K562 (cell line): ENCODE measurements around the gene HSPA1B. TPM values are rescaled to one million over a fixed set of nuclear protein-coding genes. Genes with fewer than 3 reads are reported as not detected.

ENCODE experiments used
- ATAC-seq: fragments of 200-7000 bp; cut with Tn5 transposase; 3 replicates; pipeline ENCODE4 v1.9.1; 2020; ENCODE audit warnings: moderate library complexity
- BruUV-seq: library from RNA; stranded (reverse); fragments of 400-500 nt; replicated peaks from 2 replicates; lab custom pipeline; 2021; lab: Mats Ljungman, UMichigan
- CTCF ChIA-PET: fragments of 300-600 bp; formaldehyde crosslinking; extraction: SDS; loops from one replicate; lab custom pipeline; 2021; ENCODE audit warnings: low intra/inter-chr PET ratio; lab: Yijun Ruan, JAX
- POLR2A ChIA-PET: fragments of 300-600, 350-650 bp; sonication (Branson Sonifier 250); formaldehyde crosslinking; extraction: SDS; loops from one replicate; lab custom pipeline; 2021; ENCODE audit warnings: antibody characterized with exemption, inconsistent platforms; lab: Yijun Ruan, JAX
- DNase-seq, 4 experiments: peaks; one replicate each; pipeline versions ENCODE4 v3.0.0 to v3.0.0-alpha.2; 2011 to 2018; ENCODE audit warnings: low spot score in 3 of 4, mixed read lengths in 3 of 4; ENCODE audit errors: extremely low read depth in 1 of 4
- FAIRE-seq: peaks from 2 replicates; lab custom pipeline; 2011; peaks lifted over from hg19 to GRCh38; lab: Jason Lieb, UNC
- H2AFZ ChIP-seq: 2 replicates; pipeline ENCODE4 v1.6.0; 2011; ENCODE audit warnings: low read depth, low read length, control low read depth, inconsistent platforms
- H3K27ac ChIP-seq: fragments of 200-600 bp; 3 replicates; pipeline ENCODE4 v1.8.0; 2011; ENCODE audit warnings: low read depth, mild to moderate bottlenecking, control low read depth, inconsistent platforms, low read length, moderate library complexity, mixed read lengths; ENCODE audit errors: extremely low read depth
- H3K27me3 ChIP-seq, 2 experiments: fragments of 300-600 bp in 1 of 2; 2 replicates in 1 of 2; 3 replicates in 1 of 2; pipeline versions ENCODE4 v1.6.0 to v1.8.0; 2011; ENCODE audit warnings: inconsistent platforms in 2 of 2, low read length in 2 of 2, mild to moderate bottlenecking in 1 of 2, mixed read lengths in 1 of 2, moderate library complexity in 1 of 2; ENCODE audit not compliant: control insufficient read depth in 2 of 2, insufficient read depth in 2 of 2
- H3K36me3 ChIP-seq: fragments of 300-600 bp; 3 replicates; pipeline ENCODE4 v1.8.0; 2011; ENCODE audit warnings: mild to moderate bottlenecking, low read length, inconsistent platforms; ENCODE audit not compliant: control insufficient read depth, insufficient read depth
- H3K4me1 ChIP-seq, 2 experiments: fragments of 200-600 bp in 1 of 2; replicated peaks in 1 of 2; 2 replicates in 1 of 2; 3 replicates in 1 of 2; pipeline versions ENCODE4 v1.5.1 to v1.8.0; 2011; ENCODE audit warnings: inconsistent platforms in 2 of 2, low read length in 2 of 2, mild to moderate bottlenecking in 1 of 2, mixed read lengths in 1 of 2, moderate library complexity in 1 of 2; ENCODE audit not compliant: control insufficient read depth in 2 of 2, insufficient read depth in 2 of 2
- H3K4me2 ChIP-seq: 2 replicates; pipeline ENCODE4 v1.6.1; 2011; ENCODE audit warnings: low read length, control low read depth, inconsistent platforms, mixed read lengths; ENCODE audit not compliant: insufficient read depth
- H3K4me3 ChIP-seq: fragments of 200-600 bp; sonication (generic), shearing (Covaris generic); 2 replicates; pipeline ENCODE4 v1.5.1; 2016; ENCODE audit warnings: control low read depth, inconsistent platforms
- H3K79me2 ChIP-seq: fragments of 200-600 bp; 3 replicates; pipeline ENCODE4 v1.8.0; 2011; ENCODE audit warnings: low read length, inconsistent platforms; ENCODE audit not compliant: control insufficient read depth, insufficient read depth
- H3K9ac ChIP-seq, 2 experiments: 2 replicates each; pipeline versions ENCODE4 v1.6.0 to v1.6.1; 2011; ENCODE audit warnings: low read depth in 2 of 2, low read length in 2 of 2, control low read depth in 1 of 2, inconsistent platforms in 1 of 2, mild to moderate bottlenecking in 1 of 2, mixed read lengths in 1 of 2; ENCODE audit not compliant: insufficient read depth in 1 of 2
- H3K9me1 ChIP-seq: one replicate; pipeline ENCODE4 v1.6.0; 2011; ENCODE audit warnings: inconsistent platforms, mild to moderate bottlenecking, low read length, moderate library complexity; ENCODE audit not compliant: control insufficient read depth, insufficient read depth
- H3K9me3 ChIP-seq: replicated peaks from 2 replicates; pipeline ENCODE4 v1.5.1; 2011; ENCODE audit warnings: low read depth, low read length, inconsistent platforms; ENCODE audit not compliant: control insufficient read depth, insufficient read depth
- H4K20me1 ChIP-seq: replicated peaks from 2 replicates; pipeline ENCODE4 v1.6.1; 2011; ENCODE audit warnings: low read length, inconsistent platforms, mixed read lengths; ENCODE audit not compliant: control insufficient read depth, insufficient read depth
- RBM22 ChIP-seq: fragments of 200-400 bp; formaldehyde crosslinking; IDR thresholded peaks from 2 replicates; pipeline ENCODE4 v1.6.1; 2018; ENCODE audit warnings: low read length, low read depth; ENCODE audit not compliant: poor library complexity, severe bottlenecking
- SLC30A9 ChIP-seq: fragments of 250-450 bp; sonication (Bioruptor Pico); IDR thresholded peaks from 2 replicates; pipeline ENCODE4 v1.8.0; 2022; ENCODE audit warnings: mild to moderate bottlenecking, moderate library complexity
- SREBF1 ChIP-seq: fragments of 150-350 bp; IDR thresholded peaks from 2 replicates; pipeline ENCODE4 v1.6.1; 2014; ENCODE audit warnings: antibody characterized with exemption, low read depth, low read length, borderline replicate concordance
- ZNF311 ChIP-seq: fragments of 250-450 bp; sonication (Bioruptor Pico); IDR thresholded peaks from 2 replicates; pipeline ENCODE4 v1.4.0; 2020; ENCODE audit warnings: mild to moderate bottlenecking, moderate library complexity
- ZNF318 ChIP-seq, 2 experiments: fragments of 450-650 bp; IDR thresholded peaks; 2 replicates each; pipeline ENCODE4 v1.6.1; 2016; ENCODE audit warnings: mild to moderate bottlenecking in 2 of 2, borderline replicate concordance in 1 of 2, low read depth in 1 of 2, moderate library complexity in 1 of 2
- ZNF592 ChIP-seq: fragments of 450-650 bp; IDR thresholded peaks from 2 replicates; pipeline ENCODE4 v1.6.1; 2017; ENCODE audit warnings: antibody characterized with exemption, mild to moderate bottlenecking
- WGBS: fragments of 100-300 bp; shearing (Covaris generic); methylation state at CpG from one replicate; pipeline ENCODE4 v1.1.6; 2016; ENCODE audit warnings: low coverage, mixed read lengths; ENCODE audit not compliant: insufficient coverage; ENCODE audit errors: missing lambda C conversion rate; 5-methylcytosine and 5-hydroxymethylcytosine counted together
- in situ Hi-C: fragments of 300-500 bp; cut with MboI; formaldehyde crosslinking; loops from 4 replicates; pipeline ENCODE4 v1.15.0; 2018; ENCODE audit warnings: inconsistent platforms, mixed read lengths
- intact Hi-C: fragments of 100-400 bp; cut with micrococcal nuclease; formaldehyde crosslinking; loops from 2 replicates; pipeline ENCODE4 v1.14.2; 2022
- polyA plus RNA-seq, 8 experiments: library from polyadenylated mRNA; depleted of rRNA in 4 of 8; stranded (reverse) in 5 of 8; unstranded in 3 of 8; fragments of >200 nt; fragmentation: Nextera tagmentation in 2 of 8; fragmentation: Illumina TruSeq in 1 of 8; extraction: Ambion mirVana in 2 of 8; extraction: Trizol in 1 of 8; gene quantifications; 2 replicates each; pipeline versions ENCODE4 v1.2.1 to v1.2.3, GENCODE V29; 2011 to 2014; ENCODE audit warnings: inconsistent platforms in 1 of 8, missing spikeins in 1 of 8
- total RNA-seq, 7 experiments: library from RNA; depleted of rRNA in 6 of 7; stranded (reverse); fragments of >200 nt in 6 of 7; fragmentation: Illumina TruSeq in 2 of 7; extraction: Trizol in 2 of 7; gene quantifications; 2 replicates each; pipeline versions ENCODE4 v1.2.1 to v1.2.3, GENCODE V29; 2011 to 2021; ENCODE audit warnings: low replicate concordance in 1 of 7

Gene HSPA1B
- total and polyA plus RNA-seq, 9 of the 15 experiments (the other 6 are each of a cell fraction or from before 2014, with no cell fraction given) = 0.27 to 227 (median 51.2) TPM

GRCh38 chr6:31831350-31832215, 4.0 kb downstream of the HSPA1B start:
- no peaks in the 10 kb centered on the region; the same call in 1 of the 2 replicates for H3K9me3 ChIP-seq
- peak overlapping the region; percentile 77 for H3K4me2 ChIP-seq
- WGBS = 10% methylated on average over 15 of the region's 15 CpGs
- peak overlapping the region; percentile 52 for H3K4me3 ChIP-seq
- H3K27ac ChIP-seq = peak overlapping the region; percentile 66
- no peaks in the 10 kb centered on the region for H3K27me3 ChIP-seq
- no peak for FAIRE-seq
- H3K36me3 ChIP-seq = peaks cover 35% of the 10 kb centered on the region
- CTCF ChIA-PET = interaction anchor here (1.9 to 2.8 kb wide), 2 partner anchors 36 to 59 kb away, joined by 10 to 24 read pairs; partner anchors contain the start of gene VARS1
- intact Hi-C loops = loop anchor here (2.0 kb wide), 1 partner anchor 141 kb away; no protein-coding TSS in a partner anchor
- H3K4me1 ChIP-seq = peaks cover 25 to 44% of the 10 kb centered on the region in 2 experiments
- H3K79me2 ChIP-seq = peaks cover 69% of the 10 kb centered on the region
- DNase-seq = peak in 1 of 4 experiments; percentile 65
- in situ Hi-C loops = no loop called here
- no TSS peak for BruUV-seq
- POLR2A ChIA-PET = interaction anchor here (0.6 to 13.1 kb wide), 38 partner anchors 10 to 500 kb away, joined by 3 to 229 read pairs (median 4); partner anchors contain the start of genes BAG6, C6orf47, CLIC1 and DDAH2
- peak overlapping the region; percentile 70 to 85 for H3K9ac ChIP-seq
- H2AFZ ChIP-seq = no peak overlapping the region
- no peaks in the 10 kb centered on the region for H3K9me1 ChIP-seq
- no peak for ATAC-seq
- peaks cover 7% of the 10 kb centered on the region; the same call in 1 of the 2 replicates for H4K20me1 ChIP-seq
- no peak for TF ChIP-seq ZNF592
- TF ChIP-seq SREBF1 = no peak
- no peak for TF ChIP-seq SLC30A9 (CRISPR knock-in tag)
- no peak for TF ChIP-seq ZNF311
- TF ChIP-seq ZNF318 (IDR thresholded peaks at IDR 0.05; ENCODE audit: borderline replicate concordance in 1 of 2, low read depth in 1 of 2) = no peak
- TF ChIP-seq RBM22 = no peak
